GM19372 (cell line): ENCODE data around the gene LAG3.

Experiments
- ATAC-seq: cut with Tn5 transposase; IDR thresholded peaks from one replicate; pipeline ENCODE4 v1.9.1; 2021; ENCODE audit warnings: mild to moderate bottlenecking, low read depth, moderate library complexity; ENCODE audit not compliant: unreplicated experiment

LAG3 gene

DNA sequence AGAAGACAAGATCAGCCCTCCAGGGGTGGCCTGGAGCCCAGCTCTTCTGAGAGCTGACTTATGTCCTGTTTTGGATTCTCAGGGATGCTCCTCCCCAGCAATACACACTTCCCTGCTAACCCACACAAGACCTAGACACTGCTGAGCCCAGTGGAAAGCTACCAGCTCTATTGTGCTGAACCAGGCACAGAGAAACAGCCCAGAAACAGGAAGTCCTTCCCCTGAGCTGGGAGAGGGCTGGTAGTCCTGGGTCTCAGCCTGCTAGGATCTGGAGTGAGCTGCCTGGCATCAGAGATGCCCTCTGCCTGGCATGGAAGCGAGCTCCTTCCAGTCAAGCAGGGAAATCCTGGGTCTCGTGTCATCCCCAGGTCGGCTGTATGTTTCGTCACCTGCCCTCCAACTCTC is 1.2 kb upstream of the LAG3 start:
- ATAC-seq, result no peak

DNA sequence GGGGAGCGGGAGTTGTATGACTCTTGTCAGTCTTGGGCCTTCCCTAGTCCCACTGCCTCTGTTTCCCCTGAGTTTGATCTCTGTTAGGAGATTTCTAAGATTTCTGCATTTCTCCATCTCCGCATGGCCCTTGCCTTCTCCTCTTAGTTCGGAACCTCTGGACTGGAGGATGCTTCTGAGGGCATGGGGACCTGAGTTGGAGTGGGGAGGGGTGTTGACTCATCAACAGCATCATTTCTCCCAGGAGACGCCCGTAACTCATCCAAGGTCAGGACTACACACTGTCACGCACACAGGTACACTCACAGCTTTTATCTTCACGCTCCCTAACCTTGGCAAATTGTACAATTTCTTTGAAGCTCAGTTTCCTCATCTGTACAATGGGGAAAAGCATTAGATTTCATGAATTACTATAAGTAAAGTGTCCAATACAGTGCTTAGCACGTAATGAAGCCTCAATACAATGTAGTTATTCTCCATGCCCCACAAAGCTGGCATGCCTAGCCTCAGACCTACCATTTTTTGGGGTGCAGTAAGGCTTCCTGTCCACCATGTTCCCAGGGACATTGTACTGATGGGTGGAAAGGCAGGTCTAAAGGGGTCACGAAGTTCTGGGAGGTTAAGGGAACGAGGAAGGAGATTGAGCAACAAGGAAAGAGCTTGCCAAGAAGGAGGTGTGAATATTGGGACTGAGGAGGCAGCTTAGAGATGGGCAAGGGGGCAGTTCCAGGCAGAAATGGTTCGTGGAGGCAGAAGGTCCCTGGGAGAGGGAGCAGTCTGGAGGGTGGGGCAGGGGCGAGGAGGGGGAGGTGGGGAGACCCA is 600 bp upstream of the LAG3 start:
- no peak for ATAC-seq

DNA sequence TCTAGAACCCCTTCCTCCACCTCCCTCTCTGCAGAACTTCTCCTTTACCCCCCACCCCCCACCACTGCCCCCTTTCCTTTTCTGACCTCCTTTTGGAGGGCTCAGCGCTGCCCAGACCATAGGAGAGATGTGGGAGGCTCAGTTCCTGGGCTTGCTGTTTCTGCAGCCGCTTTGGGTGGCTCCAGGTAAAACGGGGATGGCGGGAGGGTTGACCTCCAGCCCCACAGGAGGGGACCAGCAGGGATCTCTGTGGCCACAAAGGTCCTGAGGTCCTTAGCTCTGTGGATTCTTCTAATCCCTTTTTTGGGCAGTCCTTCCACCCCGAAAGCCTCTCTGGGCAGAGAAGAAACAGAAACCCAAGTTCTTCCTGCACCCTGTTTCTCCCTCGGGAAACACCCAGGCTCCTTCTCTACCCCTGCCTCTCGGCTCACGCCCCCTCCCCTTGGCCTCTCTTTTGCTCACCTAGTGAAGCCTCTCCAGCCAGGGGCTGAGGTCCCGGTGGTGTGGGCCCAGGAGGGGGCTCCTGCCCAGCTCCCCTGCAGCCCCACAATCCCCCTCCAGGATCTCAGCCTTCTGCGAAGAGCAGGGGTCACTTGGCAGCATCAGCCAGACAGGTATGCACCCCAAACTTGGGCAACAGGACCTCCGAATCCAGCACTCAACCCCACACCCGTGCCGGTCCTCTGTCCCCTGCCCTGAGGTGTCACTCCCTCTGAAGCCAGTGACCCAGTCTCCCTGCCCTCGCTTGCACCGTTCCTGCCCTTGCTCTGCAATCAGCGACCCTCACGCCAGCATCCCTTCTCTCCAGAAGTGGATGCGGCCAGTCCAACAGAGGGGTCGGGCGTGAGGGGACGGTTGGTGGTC is 638 bp downstream of the LAG3 start:
- ATAC-seq, result no peak

DNA sequence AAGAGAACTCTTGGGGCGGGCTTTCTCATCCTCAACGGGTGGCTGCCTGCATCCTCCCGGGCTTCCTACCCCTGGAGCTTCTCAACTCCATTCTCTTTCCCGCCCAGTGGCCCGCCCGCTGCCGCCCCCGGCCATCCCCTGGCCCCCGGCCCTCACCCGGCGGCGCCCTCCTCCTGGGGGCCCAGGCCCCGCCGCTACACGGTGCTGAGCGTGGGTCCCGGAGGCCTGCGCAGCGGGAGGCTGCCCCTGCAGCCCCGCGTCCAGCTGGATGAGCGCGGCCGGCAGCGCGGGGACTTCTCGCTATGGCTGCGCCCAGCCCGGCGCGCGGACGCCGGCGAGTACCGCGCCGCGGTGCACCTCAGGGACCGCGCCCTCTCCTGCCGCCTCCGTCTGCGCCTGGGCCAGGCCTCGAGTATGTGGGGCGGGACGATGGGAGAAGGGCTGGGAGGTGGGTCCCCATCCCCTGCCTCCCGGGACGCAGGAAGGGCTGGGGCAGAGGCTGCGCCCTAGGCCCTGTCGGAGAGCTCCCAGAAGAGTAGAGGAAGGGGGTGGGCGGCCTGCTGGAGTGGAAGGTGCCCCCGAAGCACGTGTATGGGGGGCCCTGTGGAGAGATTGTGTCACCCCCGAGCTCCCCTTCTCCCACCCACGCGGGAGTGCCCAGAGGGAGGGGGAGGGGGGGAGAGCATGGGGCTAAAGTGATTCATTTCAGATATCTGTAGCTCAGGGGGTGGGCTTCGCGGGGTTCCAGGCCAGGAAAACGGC is 1.5 kb downstream of the LAG3 start:
- ATAC-seq, result no peak

DNA sequence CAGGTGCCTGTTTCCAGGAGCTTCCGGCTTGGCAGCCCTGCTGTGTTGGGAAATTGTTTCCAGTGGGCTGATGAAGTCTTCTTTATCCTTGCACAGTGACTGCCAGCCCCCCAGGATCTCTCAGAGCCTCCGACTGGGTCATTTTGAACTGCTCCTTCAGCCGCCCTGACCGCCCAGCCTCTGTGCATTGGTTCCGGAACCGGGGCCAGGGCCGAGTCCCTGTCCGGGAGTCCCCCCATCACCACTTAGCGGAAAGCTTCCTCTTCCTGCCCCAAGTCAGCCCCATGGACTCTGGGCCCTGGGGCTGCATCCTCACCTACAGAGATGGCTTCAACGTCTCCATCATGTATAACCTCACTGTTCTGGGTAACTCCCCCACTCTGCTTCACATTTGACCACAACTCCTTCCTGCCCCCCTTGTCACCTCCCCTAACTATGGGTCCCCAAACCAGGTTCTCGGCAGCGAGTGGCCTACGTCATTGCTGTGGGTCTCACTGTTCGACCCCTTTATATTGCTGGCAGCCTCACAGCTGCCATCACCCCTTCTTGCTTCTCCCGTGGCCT is 2.3 kb downstream of the LAG3 start:
- ATAC-seq, result no peak

DNA sequence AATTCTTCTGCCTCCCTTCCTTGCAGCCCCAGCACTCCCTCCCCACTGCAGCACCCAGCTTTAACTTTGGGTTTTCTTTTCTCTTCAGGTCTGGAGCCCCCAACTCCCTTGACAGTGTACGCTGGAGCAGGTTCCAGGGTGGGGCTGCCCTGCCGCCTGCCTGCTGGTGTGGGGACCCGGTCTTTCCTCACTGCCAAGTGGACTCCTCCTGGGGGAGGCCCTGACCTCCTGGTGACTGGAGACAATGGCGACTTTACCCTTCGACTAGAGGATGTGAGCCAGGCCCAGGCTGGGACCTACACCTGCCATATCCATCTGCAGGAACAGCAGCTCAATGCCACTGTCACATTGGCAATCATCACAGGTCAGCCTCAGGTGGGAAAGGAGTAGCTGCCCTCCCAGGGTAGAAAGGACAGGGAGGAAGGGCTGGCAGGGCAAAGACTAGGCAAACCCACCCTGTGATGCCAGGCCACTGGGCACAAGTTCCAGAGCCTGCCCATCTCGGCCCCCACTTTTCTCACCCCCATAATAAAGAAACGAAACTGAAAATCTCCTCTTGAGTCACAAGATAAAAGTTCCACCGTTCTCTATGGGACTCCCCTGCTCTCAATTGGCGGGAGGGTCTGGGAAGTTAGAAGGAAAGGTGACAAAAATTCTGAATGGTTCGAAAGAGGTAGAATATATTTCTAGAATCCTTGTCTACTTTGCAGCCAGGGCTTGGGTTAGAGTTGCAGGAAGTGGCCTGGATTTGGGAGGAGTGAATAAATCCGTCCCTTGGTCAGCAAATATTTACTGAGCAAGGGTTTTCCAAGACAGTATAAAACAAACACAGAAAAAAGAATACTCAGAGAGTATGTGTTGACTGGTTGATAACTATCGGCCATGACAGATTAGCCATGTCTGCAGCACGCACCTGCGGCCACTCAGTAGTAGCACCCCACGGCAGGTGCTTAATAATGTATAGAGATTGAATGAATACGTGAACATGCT is 3.2 kb downstream of the LAG3 start:
- no peak for ATAC-seq

DNA sequence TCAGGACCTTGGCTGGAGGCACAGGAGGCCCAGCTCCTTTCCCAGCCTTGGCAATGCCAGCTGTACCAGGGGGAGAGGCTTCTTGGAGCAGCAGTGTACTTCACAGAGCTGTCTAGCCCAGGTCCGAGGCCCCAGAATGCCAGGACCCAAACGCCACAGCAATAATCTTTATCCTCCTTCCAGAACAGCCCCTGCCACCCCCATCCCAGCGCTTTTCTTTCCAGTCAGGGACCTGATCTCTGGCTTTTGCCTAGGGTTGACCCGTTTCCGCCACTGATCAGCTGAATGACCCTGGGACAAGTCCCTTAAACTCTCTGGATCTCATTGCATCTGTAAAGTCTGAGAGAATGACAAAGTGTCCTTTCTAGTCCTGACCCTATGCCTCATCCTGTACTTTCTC is 5.1 kb downstream of the LAG3 start:
- ATAC-seq, result no peak

DNA sequence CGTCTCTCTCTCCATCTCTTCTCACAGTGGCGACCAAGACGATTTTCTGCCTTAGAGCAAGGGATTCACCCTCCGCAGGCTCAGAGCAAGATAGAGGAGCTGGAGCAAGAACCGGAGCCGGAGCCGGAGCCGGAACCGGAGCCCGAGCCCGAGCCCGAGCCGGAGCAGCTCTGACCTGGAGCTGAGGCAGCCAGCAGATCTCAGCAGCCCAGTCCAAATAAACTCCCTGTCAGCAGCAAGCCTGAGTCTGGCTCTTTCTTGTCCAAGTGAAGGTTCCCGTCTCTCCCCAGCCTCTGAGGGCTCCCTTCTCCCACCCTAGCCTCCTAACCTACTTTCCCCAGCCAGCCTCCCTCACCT is 5.9 kb downstream of the LAG3 start:
- ATAC-seq, result no peak

DNA sequence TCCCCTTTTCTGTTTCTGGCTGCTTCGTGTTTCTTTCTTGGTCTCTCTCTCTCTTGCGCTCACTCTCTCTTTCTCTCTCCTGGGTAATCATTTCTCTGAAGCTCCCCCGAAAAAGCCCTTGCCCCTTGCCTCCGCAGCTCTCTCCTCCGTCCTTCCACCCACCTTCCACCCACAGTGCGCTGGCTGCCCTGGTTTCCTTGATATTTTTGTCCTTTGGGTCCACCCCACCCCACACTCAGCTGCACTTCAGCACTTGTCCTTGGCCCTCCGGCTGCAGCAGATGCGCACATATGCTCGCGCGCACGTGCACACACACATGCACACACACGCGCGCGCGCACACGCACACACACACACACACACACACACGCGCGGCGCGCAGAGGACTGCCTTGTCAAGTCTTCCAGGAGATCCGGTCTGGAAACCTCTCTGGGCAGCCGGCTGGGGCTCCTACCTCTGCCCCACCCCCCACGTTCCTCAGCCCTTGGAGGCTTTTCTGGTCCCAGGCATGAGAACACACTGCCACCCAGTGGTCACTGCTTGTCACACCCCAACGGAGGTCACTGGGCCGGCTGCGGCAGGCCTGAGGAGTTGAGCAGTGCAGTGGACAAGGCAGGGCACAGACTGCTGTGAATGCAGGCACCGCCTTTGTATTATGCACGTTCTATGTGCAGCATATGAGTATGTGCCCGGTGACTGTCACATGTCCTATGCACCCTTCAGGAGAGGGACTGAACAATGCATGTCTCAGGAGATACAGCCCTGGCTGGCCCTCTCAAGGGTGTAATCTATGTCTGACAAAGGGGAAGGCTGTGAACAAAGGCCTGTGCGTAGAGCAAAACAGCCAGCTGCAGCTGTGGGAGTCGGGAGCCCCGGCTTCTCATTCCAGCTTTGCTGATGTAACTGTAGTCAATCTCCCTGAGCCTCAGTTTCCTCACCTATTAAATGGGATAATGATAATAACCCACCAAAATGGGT is 6.5 kb downstream of the LAG3 start:
- ATAC-seq, result peak; percentile 88

DNA sequence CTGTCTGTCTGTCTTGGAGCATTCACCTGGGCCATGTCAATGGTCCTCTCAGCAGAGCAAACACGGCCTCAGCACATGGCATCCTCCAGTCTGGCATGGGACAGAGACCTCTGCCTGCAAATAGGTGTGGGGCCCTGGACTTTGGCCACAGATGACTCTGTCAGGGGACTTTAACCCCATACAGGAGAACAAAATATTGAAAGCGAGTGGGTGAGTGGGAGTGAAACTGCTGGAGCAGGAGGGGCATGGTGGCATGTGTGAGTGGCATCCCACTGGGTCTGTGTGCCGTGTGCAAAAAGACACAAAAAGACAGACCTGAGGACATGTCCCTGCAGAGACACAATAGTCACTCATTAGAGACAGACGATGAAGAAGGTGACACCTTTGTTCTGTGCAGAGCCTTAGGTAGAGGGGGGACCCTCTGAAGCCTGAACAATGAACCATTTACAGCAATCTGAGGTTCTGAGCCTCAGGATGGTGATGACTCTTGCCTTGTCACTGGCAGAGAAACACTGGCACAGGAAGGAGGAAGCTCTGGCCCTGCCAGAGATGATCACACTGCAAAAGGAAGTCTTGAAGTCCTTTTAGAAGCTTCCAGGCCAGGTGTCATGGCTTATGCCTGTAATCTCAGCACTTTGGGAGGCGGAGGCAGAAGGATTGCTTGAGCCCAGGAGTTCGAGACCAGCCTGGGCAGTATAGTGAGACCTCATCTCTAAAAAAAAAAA is 7.5 kb downstream of the LAG3 start:
- ATAC-seq, result no peak

DNA sequence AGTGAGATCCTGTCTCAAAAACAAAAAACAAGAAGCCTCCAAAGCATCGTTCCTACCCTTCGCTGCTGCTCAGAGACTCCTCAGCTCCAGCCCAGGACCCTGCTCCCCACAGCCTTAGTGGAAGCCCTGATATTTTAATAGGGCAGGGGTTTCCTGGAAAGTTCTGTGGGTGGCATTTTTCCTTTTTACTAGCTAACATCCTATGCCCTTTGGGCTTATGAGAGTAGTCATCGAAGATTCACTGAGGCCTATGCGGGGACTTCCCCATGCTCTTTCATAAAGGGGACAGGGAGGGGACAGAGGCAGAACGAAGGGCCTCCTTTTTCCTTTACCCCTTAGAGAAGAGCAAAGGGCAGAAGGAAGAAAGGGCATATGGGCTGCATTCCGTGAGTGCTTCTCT is 8.3 kb downstream of the LAG3 start:
- no peak for ATAC-seq

DNA sequence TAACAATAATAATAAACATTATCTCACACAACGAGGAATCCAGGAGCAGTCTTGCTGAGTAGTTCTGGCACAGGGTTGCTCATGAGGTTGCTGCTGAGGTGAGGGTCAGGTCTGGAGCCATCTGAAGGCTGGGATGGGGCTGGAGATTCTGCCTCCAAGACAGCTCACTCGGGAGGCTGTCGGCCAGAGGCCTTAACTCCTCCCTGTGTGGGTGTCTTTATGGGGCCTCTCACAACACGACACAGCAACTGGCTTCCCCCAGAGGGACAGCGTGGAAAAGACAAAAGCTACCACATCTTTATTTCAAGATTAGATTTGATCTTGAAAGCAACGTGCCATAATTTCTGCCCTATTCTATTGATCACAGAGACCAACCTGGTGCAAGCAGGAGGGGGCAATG is 9.8 kb downstream of the LAG3 start:
- ATAC-seq, result no peak

DNA sequence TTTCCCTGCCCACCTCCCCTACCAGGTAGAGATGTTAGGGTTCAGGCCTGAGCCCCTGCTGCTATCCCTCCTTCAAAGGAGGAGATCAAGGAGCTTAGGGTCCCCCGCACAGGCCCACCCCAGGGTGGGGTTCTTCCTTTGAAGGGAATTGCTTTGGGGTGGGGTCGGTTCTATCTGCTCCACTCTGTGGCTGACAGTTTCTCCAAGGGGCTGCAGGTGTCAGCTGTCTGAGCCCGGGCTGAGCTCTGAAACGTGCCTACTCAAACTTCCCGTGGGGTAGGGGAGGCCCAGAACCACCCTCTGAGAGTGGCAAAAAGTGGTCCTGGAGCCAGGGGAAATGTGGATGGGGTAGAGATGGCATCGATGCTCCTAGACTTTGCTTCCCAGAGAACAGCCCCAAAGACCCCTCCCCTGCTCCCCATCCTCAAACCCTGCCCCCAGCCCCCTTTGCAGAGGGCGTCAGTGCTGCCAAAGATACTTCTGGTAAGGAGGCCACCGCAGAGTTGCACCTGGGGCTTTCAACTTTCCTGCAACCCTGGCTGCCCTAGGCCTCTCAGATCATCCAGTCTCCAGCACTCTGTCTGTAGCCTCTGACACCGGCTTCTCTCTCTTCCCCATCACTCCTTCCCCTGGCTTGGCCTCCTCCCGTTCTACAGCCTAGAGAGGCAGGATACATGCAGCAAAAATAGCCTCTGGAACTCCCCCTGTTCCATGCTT is 10.7 kb downstream of the LAG3 start:
- ATAC-seq, result no peak

DNA sequence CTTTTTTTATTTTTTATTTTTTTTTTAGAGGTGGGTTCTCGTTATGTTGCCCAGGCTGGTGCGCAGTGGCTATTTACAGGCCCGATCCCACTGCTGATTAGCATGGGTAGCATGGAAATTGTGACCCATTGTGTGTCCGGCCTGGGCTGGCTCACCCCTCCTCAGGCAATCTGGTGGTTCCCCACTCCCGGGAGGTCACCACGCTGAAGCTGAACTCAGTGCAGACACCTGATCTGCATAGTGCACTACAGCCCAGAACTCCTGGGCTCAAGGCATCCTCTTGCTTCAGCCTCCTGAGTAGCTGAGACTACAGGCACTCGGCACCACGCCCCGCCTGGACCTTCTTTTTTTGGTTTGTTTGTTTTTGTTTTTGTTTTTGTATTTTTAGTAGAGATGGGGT is 11.5 kb downstream of the LAG3 start:
- ATAC-seq, result no peak

DNA sequence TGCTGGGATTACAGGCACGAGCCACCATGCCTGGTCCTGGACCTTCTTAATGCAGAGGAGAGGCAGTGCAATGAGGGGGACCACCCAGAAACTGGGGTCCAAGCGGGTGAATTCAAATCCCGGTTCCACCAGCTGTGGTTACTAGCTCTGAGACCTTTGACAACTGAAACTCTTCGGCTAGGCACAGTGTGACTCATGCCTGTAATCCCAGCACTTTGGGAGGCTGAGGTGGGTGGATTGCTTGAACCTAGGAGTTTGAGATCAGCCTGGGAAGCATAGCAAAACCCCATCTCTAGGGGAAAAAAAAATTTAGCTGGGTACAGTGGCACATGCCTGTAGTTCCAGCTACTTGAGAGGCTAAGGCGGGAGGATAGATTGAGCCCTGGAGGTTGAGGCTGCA is 12.0 kb downstream of the LAG3 start:
- no peak for ATAC-seq

DNA sequence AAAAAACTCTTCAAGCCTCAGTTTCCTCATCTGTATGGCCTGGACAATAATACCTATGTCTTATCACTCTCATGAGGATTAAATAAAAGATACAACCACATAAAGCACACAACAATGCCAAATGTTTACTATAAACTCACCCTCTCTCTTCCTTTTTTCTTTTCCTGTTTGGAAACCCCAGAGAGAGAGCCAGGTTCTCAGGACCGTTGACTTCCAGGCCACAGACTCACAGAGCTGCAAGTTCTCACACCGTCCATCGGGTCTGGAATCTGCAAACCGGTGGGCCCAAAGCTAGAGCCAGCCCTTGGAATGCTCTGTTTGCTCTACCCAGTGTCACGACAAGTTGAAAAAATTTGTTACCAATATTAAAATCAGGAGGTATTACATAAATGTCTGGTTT is 12.4 kb downstream of the LAG3 start:
- ATAC-seq, result no peak

DNA sequence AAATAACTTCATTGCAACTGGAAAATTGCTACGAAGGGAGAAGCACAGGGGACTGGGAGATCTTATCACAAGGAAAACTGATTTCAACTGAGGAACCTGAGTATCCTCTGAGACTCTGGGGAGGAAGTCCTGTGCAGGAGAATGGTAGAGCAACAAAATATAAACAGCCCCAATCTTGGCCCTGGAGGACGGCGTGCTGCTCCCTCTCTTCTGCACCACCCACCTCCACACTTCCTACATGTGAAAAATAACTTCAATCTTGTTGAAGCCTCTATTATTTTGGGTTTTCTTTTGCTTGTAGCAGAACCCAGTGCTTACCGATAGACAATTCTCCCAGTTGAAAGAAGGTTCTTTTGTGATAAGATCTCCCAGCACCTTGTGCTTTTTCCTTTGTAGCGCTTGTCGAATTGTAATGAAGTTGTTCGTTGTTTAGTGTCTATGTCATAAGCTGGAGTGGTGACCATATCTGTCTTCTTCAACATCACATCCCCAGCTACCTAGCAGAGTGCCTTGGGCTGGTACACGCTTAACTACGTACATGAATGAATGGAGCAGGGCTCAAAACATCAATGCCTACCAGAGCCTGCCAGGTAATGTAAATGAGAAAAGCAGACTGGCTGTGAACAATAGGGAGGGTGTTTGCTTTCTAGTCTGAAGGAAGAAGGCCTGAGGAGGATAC is 14.2 kb downstream of the LAG3 start:
- no peak for ATAC-seq
